Motor neuron (in vitro differentiated cells): ENCODE measurements around the gene CEMP1. TPM values are rescaled to one million over a fixed set of nuclear protein-coding genes. Genes with fewer than 3 reads are reported as not detected.
A peak's percentile ranks its signal among the peaks of the same experiment; 100 is the strongest.

Source experiments
- ATAC-seq, 8 experiments: fragments of 200-7000 bp; cut with Tn5 transposase; replicated peaks in 6 of 8; 2 replicates each; pipeline ENCODE4 v1.8.0; 2021; ENCODE audit warnings: mild to moderate bottlenecking in 8 of 8, moderate library complexity in 8 of 8
- H3K27ac ChIP-seq, 2 donors: fragments of 250-450 bp; sonication (Bioruptor Pico); 2 replicates each; pipeline ENCODE4 v1.9.0; 2021; ENCODE audit warnings: antibody characterized with exemption in 2 of 2, mild to moderate bottlenecking in 2 of 2, moderate library complexity in 1 of 2
- H3K4me1 ChIP-seq, 2 donors: fragments of 250-450 bp; sonication (Bioruptor Pico); replicated peaks in 1 of 2; 2 replicates each; pipeline ENCODE4 v1.6.1; 2021; ENCODE audit warnings: antibody characterized with exemption in 2 of 2, mild to moderate bottlenecking in 2 of 2, moderate library complexity in 1 of 2
- H3K4me3 ChIP-seq, 5 donors: fragments of 250-450 bp; sonication (Bioruptor Pico); 2 replicates each; pipeline ENCODE4 v1.9.0; 2021; ENCODE audit warnings: antibody characterized with exemption in 5 of 5, mild to moderate bottlenecking in 5 of 5, moderate library complexity in 4 of 5
- WGBS, 10 experiments: fragments of 450-650 bp; shearing (Covaris generic); methylation state at CpG; one replicate each; pipeline ENCODE4 v1.0.0; 2022; 5-methylcytosine and 5-hydroxymethylcytosine counted together
- in situ Hi-C, 9 experiments: fragments of 400-800 bp; cut with MboI; loops; one replicate each; pipeline ENCODE4 v1.15.0; 2021; ENCODE audit warnings: low sequenced_read_pairs in 9 of 9, low pct_unique_long_range_greater_than_20kb in 2 of 9; ENCODE audit not compliant: unreplicated experiment in 9 of 9
- total RNA-seq, 8 experiments: library from RNA; unstranded; fragments of 300-600 nt; gene quantifications; 2 replicates each; pipeline versions ENCODE4 v1.2.3 to v1.2.4, GENCODE V29; 2022

CEMP1 gene
- total RNA-seq, 8 experiments from 2014 or later = 0.76 to 6.4 (median 2.5) TPM

- Histone ChIP-seq H3K4me1 (peaks cover 0 to 6% of the 10 kb centered on the region in 2 donors), H3K4me3 (no peak overlapping the region), H3K27ac (no peak overlapping the region)
- in situ Hi-C loops = loop anchor here in 1 of 9 experiments (25.0 kb wide), 1 partner anchor 153 kb away; the partner anchor contains the start of gene ABCA3
- ATAC-seq = peak in 1 of 8 experiments; percentile 44
- WGBS, 10 experiments = 40 to 96% (median 88%) methylated on average over 1 to 9 of the region's 23 CpGs; no CpG with 5 or more reads in 7 of the 10 experiments
Observed at GRCh38 chr16:2490190-2491105, 40.8 kb downstream of the CEMP1 start.

DNA sequence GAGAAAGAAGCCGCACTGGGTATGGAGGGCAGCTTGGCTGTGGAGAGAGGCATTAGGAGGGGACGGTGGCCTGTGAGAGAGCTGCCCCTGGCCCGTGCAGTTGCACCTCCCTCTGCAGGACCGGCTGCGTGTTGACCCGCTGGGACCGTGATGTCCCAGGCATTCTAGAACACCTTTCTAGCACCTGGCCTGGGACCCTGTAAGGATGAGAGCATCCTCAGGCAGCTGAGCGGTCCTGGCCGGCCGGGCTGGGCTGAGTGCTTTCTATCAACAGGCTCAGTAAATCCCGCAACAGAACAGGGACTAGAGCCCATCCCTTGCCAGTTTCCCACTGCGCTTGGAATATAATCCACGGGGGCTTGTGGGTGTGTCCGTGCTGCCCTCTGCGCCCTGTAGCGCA, 41.6 kb downstream of the CEMP1 start:
- WGBS, 10 experiments = 83 to 97% (median 89%) methylated on average over 2 to 7 of the region's 16 CpGs; no CpG with 5 or more reads in 4 of the 10 experiments
- H3K27ac ChIP-seq = no peak overlapping the region
- no peak overlapping the region for H3K4me3 ChIP-seq
- in situ Hi-C loops = loop anchor here in 1 of 9 experiments (25.0 kb wide), 1 partner anchor 152 kb away; the partner anchor contains the start of gene ABCA3
- H3K4me1 ChIP-seq = peaks cover 3 to 15% of the 10 kb centered on the region in 2 donors
- no peak for ATAC-seq

GRCh38 chr16:2487903-2488531, 43.2 kb downstream of the CEMP1 start:
- WGBS, 10 experiments = 60 to 100% (median 83%) methylated on average over 1 to 4 of the region's 15 CpGs; no CpG with 5 or more reads in 1 of the 10 experiments
- H3K4me1 ChIP-seq = peaks cover 3 to 15% of the 10 kb centered on the region in 2 donors
- H3K27ac ChIP-seq = no peak overlapping the region
- H3K4me3 ChIP-seq = no peak overlapping the region
- in situ Hi-C loops = loop anchor here in 1 of 9 experiments (25.0 kb wide), 1 partner anchor 151 kb away; the partner anchor contains the start of gene ABCA3
- peak in 1 of 8 experiments; percentile 18 for ATAC-seq

DNA sequence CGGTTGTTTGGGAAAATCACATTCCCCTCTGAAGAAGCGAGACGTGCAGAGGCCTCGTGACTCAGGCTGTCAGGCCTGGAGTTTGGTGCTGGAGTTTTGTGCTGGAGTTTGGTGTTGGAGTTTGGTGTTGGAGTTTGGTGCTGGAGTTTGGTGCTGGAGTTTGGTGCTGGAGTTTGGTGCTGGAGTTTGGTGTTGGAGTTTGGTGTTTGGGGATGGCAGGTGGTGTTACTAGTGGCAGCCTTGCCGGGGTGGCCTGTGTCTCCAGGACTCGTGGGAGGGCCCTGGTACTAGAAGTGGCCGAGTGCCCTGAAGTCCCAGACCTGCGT, 43.7 kb downstream of the CEMP1 start:
- no peak overlapping the region for H3K27ac ChIP-seq
- in situ Hi-C loops = loop anchor here in 1 of 9 experiments (25.0 kb wide), 1 partner anchor 150 kb away; the partner anchor contains the start of gene ABCA3
- H3K4me1 ChIP-seq = peaks cover 3 to 15% of the 10 kb centered on the region in 2 donors
- no peak overlapping the region for H3K4me3 ChIP-seq
- 20 to 100% (median 81%) methylated on average over 1 to 5 of the region's 8 CpGs; no CpG with 5 or more reads in 6 of the 10 experiments for WGBS, 10 experiments
- peak in 1 of 8 experiments; percentile 6 for ATAC-seq

DNA sequence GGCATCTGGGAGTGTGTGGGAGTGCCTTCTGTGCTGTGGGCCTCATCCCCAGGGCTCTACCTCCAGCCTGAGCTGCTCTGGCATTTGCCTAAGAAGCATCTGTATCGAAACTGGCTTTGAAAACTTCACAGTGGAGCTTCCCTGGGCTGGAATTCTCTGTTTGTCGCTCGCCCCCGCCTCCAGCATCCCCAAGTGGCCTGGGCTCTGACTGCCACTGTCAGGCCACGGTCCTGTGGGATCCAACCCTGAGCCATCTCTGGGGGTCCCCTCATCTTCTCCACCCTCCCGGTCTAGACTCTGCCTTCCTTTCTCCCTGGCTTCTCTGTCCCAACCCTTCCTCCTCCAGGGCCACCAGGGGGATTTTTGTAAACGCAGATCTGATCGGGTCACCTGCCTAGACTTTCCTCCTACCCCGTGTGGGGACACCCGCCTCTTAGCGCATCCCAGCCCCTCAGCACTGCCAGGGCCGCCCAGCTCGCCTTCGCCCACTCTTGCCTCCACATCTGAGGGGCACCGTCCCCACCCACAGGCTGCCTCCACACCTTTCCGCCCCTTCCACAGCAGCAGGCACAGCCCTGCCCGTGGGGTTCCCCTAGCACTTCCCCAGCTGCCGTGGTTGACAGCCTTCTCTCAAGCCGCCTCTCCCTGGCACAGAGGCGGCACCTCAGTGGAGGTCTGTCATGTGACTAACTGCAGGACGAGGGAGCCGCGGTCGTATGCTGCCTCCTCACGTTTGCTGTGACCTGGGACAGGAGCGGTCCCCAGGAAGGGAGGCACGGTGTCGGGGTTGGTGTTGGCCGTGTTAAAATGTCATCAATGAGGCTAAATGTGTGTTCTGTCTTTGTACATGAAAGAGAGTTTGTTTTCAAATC, 44.3 kb downstream of the CEMP1 start:
- in situ Hi-C loops = loop anchor here in 1 of 9 experiments (25.0 kb wide), 1 partner anchor 150 kb away; the partner anchor contains the start of gene ABCA3
- 23 to 100% (median 55%) methylated on average over 4 to 13 of the region's 29 CpGs; no CpG with 5 or more reads in 6 of the 10 experiments for WGBS, 10 experiments
- Histone ChIP-seq H3K4me1 (peaks cover 3 to 15% of the 10 kb centered on the region in 2 donors), H3K4me3 (no peak overlapping the region), H3K27ac (no peak overlapping the region)
- ATAC-seq = peak in 7 of 8 experiments; percentile 5 to 81 (median 76)

DNA sequence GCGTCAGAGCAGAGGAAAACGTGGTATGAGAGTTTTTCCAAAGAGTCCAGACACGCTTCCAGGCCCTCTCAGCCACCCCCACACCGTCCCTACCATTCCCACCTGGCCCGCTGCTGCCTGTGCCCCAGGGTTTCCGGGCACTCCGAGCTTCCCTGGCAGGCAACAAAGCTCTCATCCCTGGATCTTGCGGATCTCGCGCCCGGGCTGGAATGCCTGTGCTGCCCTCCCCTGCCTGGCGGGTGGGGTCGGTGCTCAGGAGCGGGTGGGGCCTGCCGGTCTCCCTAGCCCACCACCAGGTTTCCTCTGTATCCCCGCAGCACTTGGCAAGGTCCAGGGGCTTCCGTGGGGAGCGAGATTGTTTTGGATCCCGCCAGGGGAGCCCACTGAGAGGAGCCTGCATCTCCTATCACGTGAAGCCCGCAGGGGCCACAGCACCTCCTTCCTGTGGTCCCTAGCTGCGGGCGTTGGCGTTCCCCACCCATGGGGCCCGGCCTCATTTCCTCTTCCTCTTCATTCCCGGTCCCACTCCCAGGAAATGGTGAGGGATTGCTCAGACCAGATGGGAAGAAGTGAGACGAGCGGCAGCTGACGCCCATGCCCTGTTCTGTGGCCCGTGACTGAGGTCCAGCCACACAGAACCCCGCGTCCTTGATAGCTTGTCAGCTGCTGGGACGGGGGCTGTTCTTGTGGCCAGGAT, 45.2 kb downstream of the CEMP1 start:
- Histone ChIP-seq H3K27ac (no peak overlapping the region), H3K4me3 (no peak overlapping the region), H3K4me1 (peaks cover 3 to 15% of the 10 kb centered on the region in 2 donors)
- peak in 1 of 8 experiments; percentile 13 for ATAC-seq
- 30 to 93% (median 82%) methylated on average over 2 to 13 of the region's 33 CpGs; no CpG with 5 or more reads in 6 of the 10 experiments for WGBS, 10 experiments
- in situ Hi-C loops = loop anchor here in 1 of 9 experiments (25.0 kb wide), 1 partner anchor 149 kb away; the partner anchor contains the start of gene ABCA3

- in situ Hi-C loops = loop anchor here in 1 of 9 experiments (25.0 kb wide), 1 partner anchor 148 kb away; the partner anchor contains the start of gene ABCA3
- Histone ChIP-seq H3K27ac (no peak overlapping the region), H3K4me1 (peaks cover 3 to 15% of the 10 kb centered on the region in 2 donors), H3K4me3 (no peak overlapping the region)
- ATAC-seq = no peak
- WGBS, 10 experiments = 67 to 100% (median 82%) methylated on average over 4 to 8 of the region's 13 CpGs; no CpG with 5 or more reads in 5 of the 10 experiments
Observed at GRCh38 chr16:2484898-2485508, 46.2 kb downstream of the CEMP1 start.

- ATAC-seq = no peak
- Histone ChIP-seq H3K27ac (no peak overlapping the region), H3K4me1 (peaks cover 3 to 15% of the 10 kb centered on the region in 2 donors), H3K4me3 (no peak overlapping the region)
- in situ Hi-C loops = loop anchor here in 1 of 9 experiments (25.0 kb wide), 1 partner anchor 147 kb away; the partner anchor contains the start of gene ABCA3
- 80 to 100% (median 89%) methylated on average over 1 to 8 of the region's 16 CpGs; no CpG with 5 or more reads in 4 of the 10 experiments for WGBS, 10 experiments
Observed at GRCh38 chr16:2483939-2484897, 47.0 kb downstream of the CEMP1 start.

- H3K4me1 ChIP-seq = peaks cover 3 to 15% of the 10 kb centered on the region in 2 donors
- H3K27ac ChIP-seq = no peak overlapping the region
- in situ Hi-C loops = loop anchor here in 1 of 9 experiments (25.0 kb wide), 1 partner anchor 146 kb away; the partner anchor contains the start of gene ABCA3
- H3K4me3 ChIP-seq = no peak overlapping the region
- ATAC-seq = peak in 7 of 8 experiments; percentile 7 to 94 (median 24)
- 0 to 100% (median 45%) methylated on average over 1 to 5 of the region's 32 CpGs; no CpG with 5 or more reads in 6 of the 10 experiments for WGBS, 10 experiments
Observed at GRCh38 chr16:2482708-2483534, 48.3 kb downstream of the CEMP1 start.
